Measurements from ENCODE around the gene PIGM. TPM values are rescaled to one million over a fixed set of nuclear protein-coding genes. Genes with fewer than 3 reads are reported as not detected.

PIGM gene
- total RNA-seq, 4 donors from 2014 or later = 4.2 to 7.3 (median 4.3) TPM

DNA sequence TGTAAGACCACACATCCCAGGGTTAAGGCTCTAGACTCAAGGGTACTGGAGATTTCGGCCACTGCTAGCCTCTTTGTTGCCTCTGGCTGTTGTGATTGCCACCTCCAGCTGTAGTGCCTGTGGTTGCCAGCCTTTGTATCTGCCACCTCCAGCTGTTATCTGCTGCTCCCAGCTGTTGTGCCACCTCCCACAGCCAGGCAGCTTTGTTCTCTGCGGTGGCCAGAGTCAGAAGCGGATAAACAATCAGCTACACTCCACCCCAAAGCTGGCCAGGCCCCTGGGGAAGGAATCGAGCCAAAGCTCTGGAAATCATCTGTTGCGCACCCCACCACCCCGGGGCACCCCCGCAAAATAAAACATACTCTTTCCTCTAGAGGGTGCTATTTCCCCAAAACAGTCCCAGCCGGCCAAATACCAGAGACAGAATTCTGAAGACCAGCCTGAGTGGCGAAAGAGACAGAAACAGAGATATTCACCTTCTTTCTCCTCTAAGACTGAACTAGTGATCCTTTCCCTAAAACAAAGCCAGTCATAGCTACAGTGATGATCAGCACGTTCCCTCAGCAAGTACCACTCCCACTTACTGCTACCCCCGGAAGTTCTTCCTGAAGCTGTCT is 14.8 kb upstream of the PIGM start:
- TF ChIP-seq, protein P1, sequence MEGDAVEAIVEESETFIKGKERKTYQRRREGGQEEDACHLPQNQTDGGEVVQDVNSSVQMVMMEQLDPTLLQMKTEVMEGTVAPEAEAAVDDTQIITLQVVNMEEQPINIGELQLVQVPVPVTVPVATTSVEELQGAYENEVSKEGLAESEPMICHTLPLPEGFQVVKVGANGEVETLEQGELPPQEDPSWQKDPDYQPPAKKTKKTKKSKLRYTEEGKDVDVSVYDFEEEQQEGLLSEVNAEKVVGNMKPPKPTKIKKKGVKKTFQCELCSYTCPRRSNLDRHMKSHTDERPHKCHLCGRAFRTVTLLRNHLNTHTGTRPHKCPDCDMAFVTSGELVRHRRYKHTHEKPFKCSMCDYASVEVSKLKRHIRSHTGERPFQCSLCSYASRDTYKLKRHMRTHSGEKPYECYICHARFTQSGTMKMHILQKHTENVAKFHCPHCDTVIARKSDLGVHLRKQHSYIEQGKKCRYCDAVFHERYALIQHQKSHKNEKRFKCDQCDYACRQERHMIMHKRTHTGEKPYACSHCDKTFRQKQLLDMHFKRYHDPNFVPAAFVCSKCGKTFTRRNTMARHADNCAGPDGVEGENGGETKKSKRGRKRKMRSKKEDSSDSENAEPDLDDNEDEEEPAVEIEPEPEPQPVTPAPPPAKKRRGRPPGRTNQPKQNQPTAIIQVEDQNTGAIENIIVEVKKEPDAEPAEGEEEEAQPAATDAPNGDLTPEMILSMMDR (IDR thresholded peaks at IDR 0.05; ENCODE audit: low read depth) = no peak

DNA sequence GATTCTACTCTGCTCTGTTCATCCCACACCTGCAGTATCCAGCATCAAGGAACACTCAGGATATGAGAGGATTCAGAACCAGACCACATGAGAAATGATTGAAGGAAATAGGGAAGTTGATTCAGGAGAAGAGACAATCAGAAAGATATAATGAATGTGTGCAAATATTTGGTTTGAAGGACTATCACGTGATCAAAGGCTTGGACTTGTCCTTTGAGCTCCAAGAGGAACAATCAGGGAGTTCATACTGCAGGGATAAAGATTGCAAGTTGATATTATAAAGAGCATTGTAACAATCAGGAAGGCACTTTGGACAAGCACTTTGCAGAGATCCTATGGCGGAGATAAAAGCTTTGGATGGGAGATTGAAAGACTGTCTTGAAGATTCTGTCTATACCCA is 13.9 kb upstream of the PIGM start:
- TF ChIP-seq, protein P1 (IDR thresholded peaks at IDR 0.05; ENCODE audit: low read depth) = no peak

DNA sequence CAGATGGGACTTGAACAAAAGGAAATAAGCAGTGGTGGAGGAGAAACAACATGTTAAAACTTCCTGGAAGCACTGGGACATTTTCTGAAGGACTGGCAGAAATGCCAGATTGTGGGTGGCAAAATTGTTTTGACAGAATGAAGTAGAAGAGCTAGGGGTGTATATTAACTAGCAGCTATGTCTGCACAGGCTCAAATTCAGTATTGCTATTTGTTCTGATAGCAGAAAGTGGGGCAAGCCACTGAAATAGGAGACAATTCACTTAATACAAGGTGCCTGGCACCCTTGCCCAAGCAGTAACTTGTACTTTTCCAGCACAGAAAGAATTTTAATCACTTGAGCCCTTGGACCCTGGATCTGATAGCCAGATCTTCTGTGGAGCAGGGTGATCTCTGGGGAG is 11.8 kb upstream of the PIGM start:
- TF ChIP-seq, protein P1 (IDR thresholded peaks at IDR 0.05; ENCODE audit: low read depth) = no peak

- TF ChIP-seq, protein P1 (IDR thresholded peaks at IDR 0.05; ENCODE audit: low read depth) = no peak
Measured at GRCh38 chr1:160040476-160040875, 8.7 kb upstream of the PIGM start.

DNA sequence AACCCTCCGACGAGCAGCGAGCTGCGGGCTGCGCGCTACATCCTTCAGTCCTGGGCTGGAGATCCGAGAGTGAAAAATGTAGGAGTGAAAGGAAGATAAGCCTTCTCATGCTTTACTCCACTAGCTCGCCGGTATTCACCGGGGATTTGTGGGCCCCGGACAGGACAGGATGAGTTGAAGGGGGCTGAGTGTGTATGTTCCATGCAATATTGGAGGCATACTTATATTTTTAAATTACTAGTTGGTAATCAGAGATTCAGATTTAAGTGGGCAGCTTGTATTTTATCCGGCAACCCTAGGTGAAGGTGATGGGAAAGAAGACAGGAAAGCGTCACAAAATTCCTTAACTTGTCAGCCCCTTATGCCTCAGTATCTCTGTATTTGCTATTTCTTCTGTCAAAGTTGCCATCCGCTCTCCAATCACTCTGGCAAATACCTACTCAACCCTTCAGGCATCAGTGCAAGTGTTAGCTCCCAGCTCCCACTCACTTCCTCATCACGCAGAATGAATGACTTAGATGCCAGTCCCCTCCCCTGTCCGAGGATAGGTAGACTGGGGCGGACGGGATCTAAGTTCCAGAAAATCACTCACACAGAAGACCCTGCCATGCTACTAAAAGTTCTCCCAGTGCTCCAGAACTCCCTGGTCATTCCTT is 503 bp upstream of the PIGM start:
- TF ChIP-seq, protein P1 (IDR thresholded peaks at IDR 0.05; ENCODE audit: low read depth) = no peak

DNA sequence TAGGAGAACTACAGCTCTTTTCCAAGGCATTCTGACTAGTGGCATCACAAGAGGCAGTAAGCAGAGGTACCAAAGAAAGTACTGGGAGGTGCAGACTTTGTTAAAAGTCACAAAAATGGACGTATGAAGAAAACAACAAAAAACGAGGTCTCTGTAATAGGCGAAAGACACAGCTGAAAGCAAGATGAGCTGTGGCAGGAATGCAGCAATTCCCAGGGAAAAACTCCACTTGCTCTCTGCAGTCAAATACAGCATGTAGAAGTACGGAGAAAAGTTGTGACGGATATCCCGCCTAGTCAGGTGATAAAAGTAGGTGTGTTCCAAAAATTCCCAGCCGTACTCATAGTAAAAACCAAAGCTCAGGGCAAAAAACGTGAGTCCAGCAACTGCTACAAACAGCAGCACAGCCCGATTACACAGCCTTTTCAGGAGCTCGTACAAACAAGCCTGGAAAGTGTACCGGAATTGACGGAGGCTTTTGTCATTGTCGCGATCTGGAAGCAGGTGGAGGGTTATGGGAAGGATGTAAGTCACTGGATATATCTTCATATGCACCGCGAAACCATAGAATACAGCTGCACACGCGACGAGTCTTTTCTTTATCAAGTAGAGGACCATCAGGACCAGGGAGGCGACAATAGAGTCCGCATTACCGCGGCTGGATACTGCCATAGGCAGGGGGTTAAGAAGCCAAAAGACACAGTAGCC is 979 bp downstream of the PIGM start:
- TF ChIP-seq, protein P1 (IDR thresholded peaks at IDR 0.05; ENCODE audit: low read depth) = no peak

DNA sequence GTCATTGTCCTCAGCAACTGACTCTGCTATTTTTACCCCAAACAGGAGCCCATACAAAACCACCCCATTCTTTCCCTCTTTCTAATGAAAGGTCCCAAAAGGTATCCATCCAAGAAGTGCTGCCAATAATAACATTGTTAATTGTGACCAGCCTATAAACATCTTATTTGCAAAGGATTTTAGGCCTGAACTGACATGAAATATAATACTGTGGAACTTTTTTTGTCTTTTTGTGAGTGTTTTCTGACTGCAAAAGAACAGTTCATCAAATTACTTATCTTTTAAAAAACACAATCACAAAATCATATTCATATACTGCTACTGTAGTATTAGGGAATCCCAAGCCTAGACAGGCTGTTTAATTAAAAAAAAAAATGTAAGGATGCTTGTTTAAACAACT is 3.4 kb downstream of the PIGM start:
- TF ChIP-seq, protein P1 (IDR thresholded peaks at IDR 0.05; ENCODE audit: low read depth) = no peak
